Measurements from ENCODE around the gene MRPL33. TPM values are rescaled to one million over a fixed set of nuclear protein-coding genes. Genes with fewer than 3 reads are reported as not detected.
A peak's percentile ranks its signal among the peaks of the same experiment; 100 is the strongest.

The MRPL33 gene
- total and polyA plus RNA-seq, 2 of the 13 experiments (the other 11 are each of a cell fraction or from before 2014, with no cell fraction given), result 69.7 to 218 TPM

DNA sequence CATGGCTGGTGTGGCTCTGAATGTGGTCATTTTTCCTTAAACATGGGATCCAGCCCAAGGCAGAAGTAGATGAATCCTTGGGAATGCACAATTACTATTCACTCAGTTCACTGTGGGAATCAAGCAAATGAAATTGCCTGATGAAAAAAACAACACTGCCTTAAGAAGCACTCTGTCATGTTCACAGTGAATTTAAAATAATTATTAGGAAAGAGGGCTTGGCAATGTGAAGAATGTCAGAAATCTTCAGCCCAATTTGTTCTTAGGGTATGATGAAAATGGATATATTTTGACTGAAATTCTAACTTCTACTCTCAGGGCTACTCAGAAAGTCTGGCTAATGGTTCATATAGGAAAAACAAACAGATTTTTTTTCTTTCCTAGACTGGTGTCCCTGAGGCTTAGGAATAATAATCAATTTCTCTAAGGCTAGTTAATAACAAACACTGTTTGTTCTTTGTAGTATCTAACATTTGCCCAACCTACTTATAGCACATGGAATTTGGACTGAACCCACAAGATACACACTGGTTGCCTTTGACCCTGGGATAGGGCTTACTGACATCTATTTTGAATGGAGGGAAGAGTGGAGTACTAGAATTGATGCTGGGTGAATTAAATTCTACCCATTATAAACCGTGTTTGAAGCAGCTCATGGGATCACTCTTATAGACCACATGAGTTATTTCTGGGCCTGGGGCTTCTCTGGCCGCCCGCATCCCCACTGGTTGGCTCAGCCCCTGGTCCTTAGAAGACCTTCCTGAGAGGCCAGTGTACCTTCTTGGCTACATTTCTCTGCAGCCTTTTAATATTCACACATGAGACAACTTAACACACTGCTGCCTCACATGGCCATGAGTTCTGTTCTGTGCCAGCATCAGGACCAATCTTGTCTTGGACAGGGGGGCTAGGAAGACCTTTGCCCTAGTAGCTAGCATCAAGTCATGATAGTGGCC lies 8.3 kb upstream of the MRPL33 start (continued):
- TF ChIP-seq, protein P1, sequence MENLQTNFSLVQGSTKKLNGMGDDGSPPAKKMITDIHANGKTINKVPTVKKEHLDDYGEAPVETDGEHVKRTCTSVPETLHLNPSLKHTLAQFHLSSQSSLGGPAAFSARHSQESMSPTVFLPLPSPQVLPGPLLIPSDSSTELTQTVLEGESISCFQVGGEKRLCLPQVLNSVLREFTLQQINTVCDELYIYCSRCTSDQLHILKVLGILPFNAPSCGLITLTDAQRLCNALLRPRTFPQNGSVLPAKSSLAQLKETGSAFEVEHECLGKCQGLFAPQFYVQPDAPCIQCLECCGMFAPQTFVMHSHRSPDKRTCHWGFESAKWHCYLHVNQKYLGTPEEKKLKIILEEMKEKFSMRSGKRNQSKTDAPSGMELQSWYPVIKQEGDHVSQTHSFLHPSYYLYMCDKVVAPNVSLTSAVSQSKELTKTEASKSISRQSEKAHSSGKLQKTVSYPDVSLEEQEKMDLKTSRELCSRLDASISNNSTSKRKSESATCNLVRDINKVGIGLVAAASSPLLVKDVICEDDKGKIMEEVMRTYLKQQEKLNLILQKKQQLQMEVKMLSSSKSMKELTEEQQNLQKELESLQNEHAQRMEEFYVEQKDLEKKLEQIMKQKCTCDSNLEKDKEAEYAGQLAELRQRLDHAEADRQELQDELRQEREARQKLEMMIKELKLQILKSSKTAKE (CRISPR knock-in tag; IDR thresholded peaks at IDR 0.05; ENCODE audit: borderline replicate concordance), result peak; percentile 71; the same call in 1 of the 2 replicates
- TF ChIP-seq KLF13 (CRISPR knock-in tag; IDR thresholded peaks at IDR 0.05) (no peak), TBX3 (IDR thresholded peaks at IDR 0.05; ENCODE audit: borderline replicate concordance) (peak; percentile 82; the same call in 1 of the 2 replicates), WIZ (CRISPR knock-in tag; IDR thresholded peaks at IDR 0.05) (no peak), SOX6 (IDR thresholded peaks at IDR 0.05) (no peak), SOX6 (CRISPR knock-in tag; IDR thresholded peaks at IDR 0.05) (peak; percentile 91), GPN1 (CRISPR knock-in tag; IDR thresholded peaks at IDR 0.05; ENCODE audit: borderline replicate concordance) (no peak), ATF2 (CRISPR knock-in tag; IDR thresholded peaks at IDR 0.05) (0 out of 2 replicates have a peak, but pooled peaks have one; percentile 52), SIN3A (IDR thresholded peaks at IDR 0.05; ENCODE audit: borderline replicate concordance, low read depth, low read length) (no peak), PITX1 (CRISPR knock-in tag; IDR thresholded peaks at IDR 0.05) (peak; percentile 91), MEF2D (CRISPR knock-in tag; IDR thresholded peaks at IDR 0.05) (peak; percentile 99), ZNF546 (CRISPR knock-in tag; conservative IDR thresholded peaks at IDR 0.05) (no peak), ZNF232 (CRISPR knock-in tag; IDR thresholded peaks at IDR 0.05; ENCODE audit: borderline replicate concordance) (0 out of 2 replicates have a peak, but pooled peaks have one; percentile 40), ZNF121 (CRISPR knock-in tag; IDR thresholded peaks at IDR 0.05) (peak; percentile 43; the same call in 1 of the 2 replicates), ZNF510 (CRISPR knock-in tag; IDR thresholded peaks at IDR 0.05; ENCODE audit: low read depth) (0 out of 2 replicates have a peak, but pooled peaks have one; percentile 59), SATB2 (CRISPR knock-in tag; IDR thresholded peaks at IDR 0.05) (peak; percentile 95), HMGXB3 (CRISPR knock-in tag; IDR thresholded peaks at IDR 0.05; ENCODE audit: borderline replicate concordance) (no peak)
- TF ChIP-seq, protein P2, sequence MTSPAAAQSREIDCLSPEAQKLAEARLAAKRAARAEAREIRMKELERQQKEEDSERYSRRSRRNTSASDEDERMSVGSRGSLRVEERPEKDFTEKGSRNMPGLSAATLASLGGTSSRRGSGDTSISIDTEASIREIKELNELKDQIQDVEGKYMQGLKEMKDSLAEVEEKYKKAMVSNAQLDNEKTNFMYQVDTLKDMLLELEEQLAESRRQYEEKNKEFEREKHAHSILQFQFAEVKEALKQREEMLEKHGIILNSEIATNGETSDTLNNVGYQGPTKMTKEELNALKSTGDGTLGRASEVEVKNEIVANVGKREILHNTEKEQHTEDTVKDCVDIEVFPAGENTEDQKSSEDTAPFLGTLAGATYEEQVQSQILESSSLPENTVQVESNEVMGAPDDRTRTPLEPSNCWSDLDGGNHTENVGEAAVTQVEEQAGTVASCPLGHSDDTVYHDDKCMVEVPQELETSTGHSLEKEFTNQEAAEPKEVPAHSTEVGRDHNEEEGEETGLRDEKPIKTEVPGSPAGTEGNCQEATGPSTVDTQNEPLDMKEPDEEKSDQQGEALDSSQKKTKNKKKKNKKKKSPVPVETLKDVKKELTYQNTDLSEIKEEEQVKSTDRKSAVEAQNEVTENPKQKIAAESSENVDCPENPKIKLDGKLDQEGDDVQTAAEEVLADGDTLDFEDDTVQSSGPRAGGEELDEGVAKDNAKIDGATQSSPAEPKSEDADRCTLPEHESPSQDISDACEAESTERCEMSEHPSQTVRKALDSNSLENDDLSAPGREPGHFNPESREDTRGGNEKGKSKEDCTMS (CRISPR knock-in tag; conservative IDR thresholded peaks at IDR 0.05), result no peak
